Right atrium auricular region (tissue), 2 donors: ENCODE results near the gene ELOVL5. TPM values are rescaled to one million over a fixed set of nuclear protein-coding genes. Genes with fewer than 3 reads are reported as not detected.
A peak's percentile ranks its signal among the peaks of the same experiment; 100 is the strongest.

ENCODE experiments used
- DNase-seq: peaks from one replicate; pipeline ENCODE4 v3.0.0-alpha.2; 2019; ENCODE audit warnings: low spot score
- H3K27ac ChIP-seq, 2 donors: fragments of 200-600 bp; sonication (generic); 1 replicate in 1 of 2; 2 replicates in 1 of 2; pipeline ENCODE4 v1.5.1; 2016 to 2019
- H3K27me3 ChIP-seq, 2 donors: fragments of 200-600 bp; sonication (generic); one replicate each; pipeline versions ENCODE4 v1.5.1 to v1.6.0; 2017 to 2019
- H3K36me3 ChIP-seq: fragments of 200-600 bp; sonication (generic); one replicate; pipeline ENCODE4 v1.5.1; 2016
- H3K4me1 ChIP-seq, 2 donors: fragments of 200-600 bp; sonication (generic); one replicate each; pipeline versions ENCODE4 v1.5.1 to v1.6.0; 2017 to 2019
- H3K4me3 ChIP-seq, 2 donors: fragments of 200-600 bp; sonication (generic); 1 replicate in 1 of 2; 2 replicates in 1 of 2; pipeline ENCODE4 v1.5.1; 2017 to 2019; ENCODE audit warnings: mild to moderate bottlenecking in 1 of 2, moderate library complexity in 1 of 2
- H3K9me3 ChIP-seq, 2 donors: fragments of 200-600 bp; sonication (generic); one replicate each; pipeline ENCODE4 v1.5.1; 2019
- total RNA-seq, 2 donors: library from RNA; depleted of rRNA; stranded (reverse); fragments of >200 nt; gene quantifications; one replicate each; pipeline ENCODE4 v1.1.0, GENCODE V29; 2016
- TF ChIP-seq, protein P1 (sequence below), 2 donors: fragments of 200-600 bp; sonication (generic); IDR thresholded peaks; one replicate each; pipeline ENCODE4 v1.5.1; 2019; ENCODE audit warnings: antibody characterized with exemption in 2 of 2

The ELOVL5 gene
- total RNA-seq, 2 donors from 2014 or later: 31.2 to 34.9 TPM

DNA sequence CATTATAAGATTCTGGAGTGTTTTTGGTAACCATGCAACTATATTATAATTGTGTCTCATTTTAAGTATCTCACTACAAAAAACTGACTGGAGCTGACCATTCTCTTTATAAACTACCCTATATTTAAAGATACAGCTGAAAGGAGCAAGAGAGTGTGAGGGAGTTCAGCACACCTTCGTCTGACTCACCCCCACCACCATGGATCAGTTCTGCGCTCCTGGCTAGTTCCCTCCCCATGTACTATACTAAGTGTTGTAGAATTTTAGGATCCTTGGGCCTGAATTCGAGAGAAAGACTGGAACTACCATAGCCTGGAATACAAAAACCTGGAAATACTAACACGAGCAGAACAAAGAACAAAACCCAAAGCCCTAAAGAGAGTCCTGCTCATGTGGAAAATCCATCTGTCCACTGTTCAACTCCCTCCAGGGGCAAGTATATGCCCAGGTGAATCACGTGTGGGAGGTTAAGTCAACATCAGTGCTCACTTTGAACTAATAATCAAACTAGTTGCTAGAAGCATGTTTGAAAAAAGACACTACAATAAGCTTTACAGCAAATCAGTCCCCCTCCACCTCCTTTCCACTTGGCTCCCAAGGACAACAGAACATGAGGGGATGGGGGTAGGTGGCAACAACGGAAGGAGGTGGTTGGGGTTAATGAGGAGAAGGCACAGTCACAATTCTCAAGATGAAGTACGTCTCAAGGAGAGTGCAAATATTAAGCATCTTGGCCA is 46.8 kb downstream of the ELOVL5 start:
- Histone ChIP-seq H3K4me3 (no peak overlapping the region), H3K27ac (peak overlapping the region; percentile 51 to 52), H3K4me1 (peaks cover 0 to 64% of the 10 kb centered on the region in 2 donors), H3K27me3 (no peaks in the 10 kb centered on the region), H3K36me3 (no peaks in the 10 kb centered on the region), H3K9me3 (no peaks in the 10 kb centered on the region)
- no peak for DNase-seq
- TF ChIP-seq, protein P1, sequence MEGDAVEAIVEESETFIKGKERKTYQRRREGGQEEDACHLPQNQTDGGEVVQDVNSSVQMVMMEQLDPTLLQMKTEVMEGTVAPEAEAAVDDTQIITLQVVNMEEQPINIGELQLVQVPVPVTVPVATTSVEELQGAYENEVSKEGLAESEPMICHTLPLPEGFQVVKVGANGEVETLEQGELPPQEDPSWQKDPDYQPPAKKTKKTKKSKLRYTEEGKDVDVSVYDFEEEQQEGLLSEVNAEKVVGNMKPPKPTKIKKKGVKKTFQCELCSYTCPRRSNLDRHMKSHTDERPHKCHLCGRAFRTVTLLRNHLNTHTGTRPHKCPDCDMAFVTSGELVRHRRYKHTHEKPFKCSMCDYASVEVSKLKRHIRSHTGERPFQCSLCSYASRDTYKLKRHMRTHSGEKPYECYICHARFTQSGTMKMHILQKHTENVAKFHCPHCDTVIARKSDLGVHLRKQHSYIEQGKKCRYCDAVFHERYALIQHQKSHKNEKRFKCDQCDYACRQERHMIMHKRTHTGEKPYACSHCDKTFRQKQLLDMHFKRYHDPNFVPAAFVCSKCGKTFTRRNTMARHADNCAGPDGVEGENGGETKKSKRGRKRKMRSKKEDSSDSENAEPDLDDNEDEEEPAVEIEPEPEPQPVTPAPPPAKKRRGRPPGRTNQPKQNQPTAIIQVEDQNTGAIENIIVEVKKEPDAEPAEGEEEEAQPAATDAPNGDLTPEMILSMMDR (IDR thresholded peaks at IDR 0.05): no peak

DNA sequence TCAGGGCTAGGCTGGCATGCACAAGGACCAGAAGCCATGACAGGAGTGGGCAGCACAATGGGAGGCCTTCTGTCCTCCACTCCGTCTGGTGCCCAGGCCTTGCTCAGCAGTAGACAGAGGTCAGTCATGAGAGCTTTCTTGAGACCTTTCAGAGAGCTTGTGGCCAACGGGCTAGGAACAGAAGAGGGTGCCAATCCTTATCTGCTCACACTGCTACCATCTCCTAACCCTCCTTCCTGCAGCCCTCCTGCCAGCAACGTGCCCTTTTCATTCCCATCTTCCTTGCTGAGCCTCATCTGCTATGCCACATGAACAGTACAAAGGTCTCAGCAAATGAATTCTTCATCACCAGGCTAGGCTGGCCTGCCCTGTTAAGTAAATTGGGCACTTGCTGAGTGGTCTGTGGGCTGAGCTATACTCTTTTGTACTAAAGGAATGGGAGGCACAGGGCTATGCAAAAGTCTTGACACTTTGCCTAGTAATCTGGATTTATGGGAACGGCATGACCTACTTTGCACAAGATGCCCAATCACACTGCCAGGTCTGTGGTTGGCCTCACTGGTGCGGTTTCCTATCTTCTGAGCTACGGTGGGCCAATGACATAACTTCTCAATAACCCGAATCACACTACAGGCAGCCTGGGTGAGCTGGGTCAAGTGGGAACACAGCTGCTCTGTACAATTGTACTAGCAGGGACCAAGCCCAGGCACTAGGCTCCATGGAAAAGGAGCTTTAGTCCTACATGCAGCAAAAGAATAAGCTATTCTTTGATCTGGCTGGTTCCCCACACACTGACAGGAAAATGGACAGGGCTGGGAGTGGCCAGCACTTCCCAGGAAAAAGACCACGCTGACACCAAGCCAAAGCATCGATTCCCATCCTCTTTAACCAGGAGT is 47.8 kb downstream of the ELOVL5 start:
- DNase-seq: no peak
- Histone ChIP-seq H3K27ac (peak overlapping the region; percentile 51 to 52), H3K9me3 (no peaks in the 10 kb centered on the region), H3K27me3 (no peaks in the 10 kb centered on the region), H3K4me1 (peaks cover 0 to 64% of the 10 kb centered on the region in 2 donors), H3K36me3 (no peaks in the 10 kb centered on the region), H3K4me3 (no peak overlapping the region)
- TF ChIP-seq, protein P1 (IDR thresholded peaks at IDR 0.05): no peak

DNA sequence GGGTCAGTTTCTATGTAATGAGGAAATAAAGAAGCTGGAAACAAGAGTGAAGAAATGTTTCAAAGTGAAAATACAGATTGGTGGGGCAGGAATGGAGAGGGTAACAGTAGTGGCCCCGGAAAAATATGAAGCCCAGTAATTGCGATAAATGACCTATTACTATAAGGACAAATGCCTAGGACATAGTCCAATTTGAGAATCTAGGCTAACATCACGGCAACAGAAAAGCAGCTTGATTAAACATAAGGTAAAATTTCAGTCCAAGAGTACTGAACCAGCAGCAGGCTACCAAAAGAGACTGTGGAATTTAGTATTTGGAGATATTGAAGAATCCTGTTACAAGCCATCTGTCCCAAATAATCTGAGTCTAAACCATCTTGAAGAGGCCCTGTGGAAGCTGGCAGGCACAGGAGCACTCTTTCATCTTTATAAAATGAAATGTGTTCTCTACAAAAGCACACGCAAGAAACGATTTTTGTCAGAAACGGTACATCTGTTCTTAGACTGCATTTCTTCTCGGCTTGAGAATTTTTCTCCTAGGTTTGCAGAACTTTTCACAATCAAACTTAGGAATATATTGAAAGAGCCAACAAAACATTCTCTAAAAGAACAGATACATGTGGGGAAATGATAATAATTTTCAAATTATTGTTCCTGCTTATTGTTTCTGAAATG is 49.3 kb downstream of the ELOVL5 start:
- no peak for DNase-seq
- H3K27me3 ChIP-seq: no peaks in the 10 kb centered on the region
- peaks cover 0 to 64% of the 10 kb centered on the region in 2 donors for H3K4me1 ChIP-seq
- H3K9me3 ChIP-seq: no peaks in the 10 kb centered on the region
- no peak overlapping the region for H3K4me3 ChIP-seq
- TF ChIP-seq, protein P1 (IDR thresholded peaks at IDR 0.05): no peak
- H3K36me3 ChIP-seq: no peaks in the 10 kb centered on the region
- no peak overlapping the region for H3K27ac ChIP-seq

DNA sequence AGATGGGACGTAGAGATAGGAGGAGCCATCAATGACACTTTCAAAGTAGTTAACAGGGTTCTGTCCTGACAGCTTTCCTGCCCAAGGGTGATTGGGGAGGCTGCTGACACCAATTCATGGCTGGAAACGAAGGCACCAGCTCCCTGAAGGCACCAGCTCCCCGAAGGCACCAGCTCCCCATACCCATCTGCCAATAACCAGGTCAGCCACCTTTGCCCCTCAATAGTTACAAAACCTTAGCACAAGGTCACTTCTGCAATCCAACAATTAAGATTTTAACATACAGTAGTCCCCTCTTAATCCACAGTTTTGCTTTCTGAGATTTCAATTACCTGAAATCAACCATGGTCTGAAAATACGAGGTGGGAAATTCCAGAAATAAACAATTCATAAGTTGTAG is 51.7 kb downstream of the ELOVL5 start:
- no peak for DNase-seq
- Histone ChIP-seq H3K27ac (no peak overlapping the region), H3K4me3 (no peak overlapping the region), H3K4me1 (peaks cover 0 to 42% of the 10 kb centered on the region in 2 donors), H3K9me3 (no peaks in the 10 kb centered on the region), H3K36me3 (no peaks in the 10 kb centered on the region), H3K27me3 (no peaks in the 10 kb centered on the region)
- TF ChIP-seq, protein P1 (IDR thresholded peaks at IDR 0.05): no peak

DNA sequence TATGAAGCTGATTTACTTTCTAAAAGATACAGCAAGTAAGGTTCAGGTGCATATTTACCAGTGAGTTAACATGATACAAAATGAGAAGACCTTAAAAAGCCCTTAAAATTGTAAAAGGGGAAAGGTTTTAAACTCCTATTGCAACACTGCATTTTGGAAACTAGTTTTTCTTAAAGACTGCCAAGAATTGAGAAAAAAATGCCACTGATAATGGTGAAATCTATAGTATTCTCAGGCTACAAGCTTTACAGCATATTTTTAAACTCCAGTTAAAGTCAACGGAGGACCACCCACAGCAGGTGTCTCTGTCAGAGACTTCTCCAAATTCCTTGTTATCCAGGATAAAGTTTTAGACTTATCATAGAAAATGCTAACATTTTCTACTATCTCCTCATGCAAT is 53.6 kb downstream of the ELOVL5 start:
- Histone ChIP-seq H3K4me3 (no peak overlapping the region), H3K27ac (no peak overlapping the region), H3K27me3 (no peaks in the 10 kb centered on the region), H3K36me3 (peaks cover 9% of the 10 kb centered on the region), H3K9me3 (no peaks in the 10 kb centered on the region), H3K4me1 (peaks cover 0 to 32% of the 10 kb centered on the region in 2 donors)
- TF ChIP-seq, protein P1 (IDR thresholded peaks at IDR 0.05): no peak
- DNase-seq: no peak
